Immature natural killer cell (primary cell): ENCODE measurements around the gene FGF14. TPM values are rescaled to one million over a fixed set of nuclear protein-coding genes. Genes with fewer than 3 reads are reported as not detected.

ENCODE experiments used
- DNase-seq, 3 donors: peaks; one replicate each; pipeline ENCODE4 v3.0.0; 2022; ENCODE audit warnings: mixed read lengths in 1 of 3
- H3K27ac Mint-ChIP-seq, 6 donors: one replicate each; pipeline ENCODE4 v1.8.0; 2020; ENCODE audit warnings: mixed read lengths in 6 of 6, mild to moderate bottlenecking in 5 of 6, inconsistent platforms in 4 of 6, moderate library complexity in 3 of 6
- H3K27me3 Mint-ChIP-seq, 3 donors: one replicate each; pipeline ENCODE4 v1.8.0; 2020 to 2021; ENCODE audit warnings: low read depth in 3 of 3, mild to moderate bottlenecking in 3 of 3, mixed read lengths in 3 of 3, moderate library complexity in 3 of 3, inconsistent platforms in 1 of 3
- H3K36me3 Mint-ChIP-seq, 3 donors: one replicate each; pipeline ENCODE4 v1.8.0; 2020; ENCODE audit warnings: mixed read lengths in 3 of 3, inconsistent platforms in 2 of 3, mild to moderate bottlenecking in 2 of 3
- H3K4me1 Mint-ChIP-seq, 2 donors: one replicate each; pipeline ENCODE4 v1.8.0; 2020; ENCODE audit warnings: inconsistent platforms in 2 of 2, mild to moderate bottlenecking in 2 of 2, mixed read lengths in 2 of 2, moderate library complexity in 1 of 2
- H3K4me3 Mint-ChIP-seq, 5 donors: one replicate each; pipeline ENCODE4 v1.8.0; 2020; ENCODE audit warnings: mild to moderate bottlenecking in 5 of 5, mixed read lengths in 5 of 5, inconsistent platforms in 3 of 5, moderate library complexity in 3 of 5
- H3K9me3 Mint-ChIP-seq, 6 donors: one replicate each; pipeline ENCODE4 v1.8.0; 2020; ENCODE audit warnings: mild to moderate bottlenecking in 6 of 6, mixed read lengths in 6 of 6, inconsistent platforms in 4 of 6, moderate library complexity in 3 of 6
- polyA plus RNA-seq, 3 donors: library from polyadenylated mRNA; unstranded; fragments of 300-500 nt; fragmentation: Illumina TruSeq; gene quantifications; one replicate each; pipeline ENCODE4 v1.2.3, GENCODE V29; 2021

The FGF14 gene
- polyA plus RNA-seq, 3 donors from 2014 or later = not detected

DNA sequence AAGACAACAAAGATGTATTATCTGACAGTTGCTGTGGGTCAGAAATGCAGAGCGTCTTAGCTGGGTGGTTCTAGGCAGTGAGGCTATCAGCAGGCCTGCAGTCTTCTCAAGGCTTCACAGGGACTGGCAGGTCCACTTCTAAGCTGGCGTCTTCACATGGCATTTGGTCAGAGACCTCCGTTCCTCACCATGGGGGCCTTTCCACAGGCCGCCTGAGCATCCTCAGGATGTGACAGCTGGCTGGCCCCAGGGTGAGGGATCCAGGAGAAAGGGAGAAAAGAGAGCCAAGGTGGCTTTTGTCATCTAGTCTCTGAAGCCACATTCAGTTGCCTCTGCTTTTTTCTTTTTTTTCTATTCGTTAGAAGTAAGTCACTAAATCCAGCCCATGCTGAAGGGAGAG is 50.3 kb downstream of the FGF14 start:
- Mint-ChIP-seq H3K9me3 (peaks cover 0 to 2% (median 0%) of the 10 kb centered on the region in 6 donors), H3K27ac (no peak overlapping the region)

GRCh38 chr13:102347490-102347889 is 54.4 kb downstream of the FGF14 start:
- DNase-seq = no peak
- Mint-ChIP-seq H3K4me1 (no peaks in the 10 kb centered on the region), H3K9me3 (peaks cover 0 to 6% (median 0%) of the 10 kb centered on the region in 6 donors), H3K4me3 (no peak overlapping the region), H3K27me3 (peaks cover 0 to 2% (median 0%) of the 10 kb centered on the region in 3 donors), H3K36me3 (no peaks in the 10 kb centered on the region), H3K27ac (no peak overlapping the region)

More for the DNA sequence above, 50.3 kb downstream of the FGF14 start:
- no peak for DNase-seq
- H3K4me1 Mint-ChIP-seq = no peaks in the 10 kb centered on the region
- no peaks in the 10 kb centered on the region for H3K36me3 Mint-ChIP-seq
- H3K4me3 Mint-ChIP-seq = no peak overlapping the region
- H3K27me3 Mint-ChIP-seq = peaks cover 0 to 6% (median 1%) of the 10 kb centered on the region in 3 donors

GRCh38 chr13:102346769-102347168 is 55.1 kb downstream of the FGF14 start:
- Mint-ChIP-seq H3K27ac (no peak overlapping the region), H3K9me3 (peaks cover 0 to 6% (median 0%) of the 10 kb centered on the region in 6 donors), H3K4me1 (no peaks in the 10 kb centered on the region), H3K27me3 (peaks cover 0 to 2% (median 0%) of the 10 kb centered on the region in 3 donors), H3K36me3 (no peaks in the 10 kb centered on the region), H3K4me3 (no peak overlapping the region)
- no peak for DNase-seq

GRCh38 chr13:102344410-102344809 is 57.4 kb downstream of the FGF14 start:
- Mint-ChIP-seq H3K36me3 (no peaks in the 10 kb centered on the region), H3K4me3 (no peak overlapping the region)

DNA sequence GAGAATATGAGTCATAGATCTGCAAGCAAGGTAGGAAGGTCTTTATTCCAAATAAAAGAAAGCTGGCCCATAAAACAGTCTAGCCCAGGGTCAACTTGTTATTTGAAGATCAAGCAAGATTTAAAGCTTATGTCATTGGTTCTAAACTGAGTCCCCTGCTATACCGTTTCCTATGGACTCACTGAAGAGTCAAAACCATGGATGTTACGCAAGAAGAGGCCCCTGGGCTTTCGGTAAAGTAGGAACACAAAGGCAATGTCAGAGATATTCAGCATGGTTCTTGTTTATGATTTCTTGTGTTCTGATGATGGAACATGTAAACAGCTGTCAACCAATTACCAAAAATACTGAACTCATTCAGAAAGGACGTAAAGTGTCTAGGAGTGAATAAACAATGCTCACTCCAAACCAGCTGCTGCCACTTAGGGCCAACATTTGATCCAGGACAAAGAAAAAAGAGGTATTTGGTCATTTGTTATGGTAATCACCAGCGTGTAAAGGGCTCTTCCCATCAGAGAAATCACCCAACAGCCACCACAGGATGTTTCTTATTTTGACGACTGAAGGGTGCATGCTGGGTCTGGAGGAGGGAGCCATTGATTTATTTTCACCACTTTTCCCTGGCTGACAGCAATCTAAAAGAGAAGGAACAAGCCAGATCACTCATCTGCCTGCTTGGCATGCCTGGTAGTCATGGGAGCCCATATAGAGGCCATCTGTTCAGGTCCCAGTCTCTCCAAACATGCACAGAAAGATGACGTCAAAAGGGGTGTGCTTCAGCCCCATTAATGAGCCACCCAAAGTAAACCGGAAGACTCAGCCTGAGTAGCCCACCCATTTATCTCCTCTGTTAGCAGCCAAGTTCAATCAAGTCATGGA is 68.3 kb downstream of the FGF14 start:
- H3K27me3 Mint-ChIP-seq = peaks cover 2 to 10% (median 4%) of the 10 kb centered on the region in 3 donors
- no peaks in the 10 kb centered on the region for H3K36me3 Mint-ChIP-seq
- no peak overlapping the region for H3K4me3 Mint-ChIP-seq
- no peak for DNase-seq
- H3K27ac Mint-ChIP-seq = no peak overlapping the region
- H3K4me1 Mint-ChIP-seq = no peaks in the 10 kb centered on the region
- H3K9me3 Mint-ChIP-seq = peaks cover 0 to 3% (median 0%) of the 10 kb centered on the region in 6 donors

More at GRCh38 chr13:102344410-102344809, 57.4 kb downstream of the FGF14 start:
- no peak overlapping the region for H3K27ac Mint-ChIP-seq
- no peaks in the 10 kb centered on the region for H3K4me1 Mint-ChIP-seq
- peaks cover 0 to 12% (median 0%) of the 10 kb centered on the region in 6 donors for H3K9me3 Mint-ChIP-seq
- DNase-seq = no peak
- peaks cover 0 to 2% (median 2%) of the 10 kb centered on the region in 3 donors for H3K27me3 Mint-ChIP-seq

DNA sequence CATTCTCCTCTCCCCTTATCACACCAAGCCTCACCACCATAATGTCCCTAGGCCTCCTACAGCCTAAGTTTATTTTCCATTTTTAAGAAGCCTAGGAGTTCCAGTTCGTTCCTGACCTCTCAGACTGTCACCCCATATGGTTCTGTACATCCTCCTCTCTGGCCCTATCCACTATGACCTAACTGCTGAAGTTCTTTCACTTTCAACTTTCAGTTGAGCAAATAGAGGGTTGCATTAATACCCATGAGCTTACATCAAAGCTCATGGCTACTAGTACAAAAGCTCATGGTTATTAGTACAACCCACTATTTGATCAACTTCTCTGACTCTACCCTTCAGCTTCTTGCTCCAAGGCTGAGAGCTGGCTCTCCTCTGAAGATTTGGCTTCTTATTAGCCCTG is 72.9 kb downstream of the FGF14 start:
- H3K27ac Mint-ChIP-seq = no peak overlapping the region
- H3K36me3 Mint-ChIP-seq = no peaks in the 10 kb centered on the region
- no peak for DNase-seq
- H3K4me1 Mint-ChIP-seq = no peaks in the 10 kb centered on the region
- H3K4me3 Mint-ChIP-seq = no peak overlapping the region
- H3K9me3 Mint-ChIP-seq = peaks cover 0 to 3% (median 0%) of the 10 kb centered on the region in 6 donors
- H3K27me3 Mint-ChIP-seq = peaks cover 0 to 7% (median 6%) of the 10 kb centered on the region in 3 donors

- Mint-ChIP-seq H3K9me3 (peaks cover 0 to 3% (median 0%) of the 10 kb centered on the region in 6 donors), H3K4me1 (no peaks in the 10 kb centered on the region), H3K4me3 (no peak overlapping the region), H3K27ac (no peak overlapping the region), H3K36me3 (no peaks in the 10 kb centered on the region), H3K27me3 (peaks cover 0 to 7% (median 6%) of the 10 kb centered on the region in 3 donors)
- no peak for DNase-seq
Observed at GRCh38 chr13:102327119-102327617, 74.7 kb downstream of the FGF14 start.

GRCh38 chr13:102326381-102327118 is 75.3 kb downstream of the FGF14 start:
- peaks cover 0 to 3% (median 0%) of the 10 kb centered on the region in 6 donors for H3K9me3 Mint-ChIP-seq
- no peak overlapping the region for H3K27ac Mint-ChIP-seq
- H3K27me3 Mint-ChIP-seq = peaks cover 0 to 7% (median 6%) of the 10 kb centered on the region in 3 donors
- no peak overlapping the region for H3K4me3 Mint-ChIP-seq
- DNase-seq = no peak
- no peaks in the 10 kb centered on the region for H3K36me3 Mint-ChIP-seq
- H3K4me1 Mint-ChIP-seq = no peaks in the 10 kb centered on the region

DNA sequence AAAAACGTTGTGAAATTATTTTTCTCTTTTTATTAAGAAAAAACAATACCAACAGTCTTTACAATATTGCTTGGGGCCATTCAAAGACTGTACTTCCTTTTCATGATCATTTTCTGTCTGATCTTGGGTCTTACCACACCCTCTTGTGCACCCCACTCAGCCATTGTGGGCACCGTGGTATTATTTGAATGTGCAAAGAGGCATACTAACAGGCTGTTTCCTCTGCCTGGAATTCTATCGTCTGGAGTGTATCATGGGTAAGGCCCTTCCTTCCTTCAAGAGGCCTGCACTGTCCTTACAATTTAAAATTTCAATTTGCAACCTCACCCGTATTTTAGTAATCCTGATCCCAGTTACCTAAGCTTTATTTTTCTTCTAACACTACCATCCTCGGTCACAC is 76.5 kb downstream of the FGF14 start:
- H3K4me3 Mint-ChIP-seq = no peak overlapping the region
- no peak for DNase-seq
- peaks cover 0 to 6% (median 5%) of the 10 kb centered on the region in 3 donors for H3K27me3 Mint-ChIP-seq
- no peaks in the 10 kb centered on the region for H3K36me3 Mint-ChIP-seq
- H3K9me3 Mint-ChIP-seq = peaks cover 0 to 3% (median 0%) of the 10 kb centered on the region in 6 donors
- no peaks in the 10 kb centered on the region for H3K4me1 Mint-ChIP-seq
- H3K27ac Mint-ChIP-seq = no peak overlapping the region

- Mint-ChIP-seq H3K27ac (no peak overlapping the region), H3K36me3 (no peaks in the 10 kb centered on the region), H3K4me1 (no peaks in the 10 kb centered on the region), H3K4me3 (no peak overlapping the region), H3K9me3 (no peaks in the 10 kb centered on the region), H3K27me3 (peaks cover 0 to 5% (median 3%) of the 10 kb centered on the region in 3 donors)
- DNase-seq = no peak
Observed at GRCh38 chr13:102323505-102323904, 78.3 kb downstream of the FGF14 start.

- Mint-ChIP-seq H3K4me1 (no peaks in the 10 kb centered on the region), H3K27me3 (peaks cover 0 to 5% (median 3%) of the 10 kb centered on the region in 3 donors), H3K27ac (no peak overlapping the region), H3K9me3 (no peaks in the 10 kb centered on the region), H3K36me3 (no peaks in the 10 kb centered on the region), H3K4me3 (no peak overlapping the region)
- no peak for DNase-seq
Observed at GRCh38 chr13:102323012-102323411, 78.8 kb downstream of the FGF14 start.

DNA sequence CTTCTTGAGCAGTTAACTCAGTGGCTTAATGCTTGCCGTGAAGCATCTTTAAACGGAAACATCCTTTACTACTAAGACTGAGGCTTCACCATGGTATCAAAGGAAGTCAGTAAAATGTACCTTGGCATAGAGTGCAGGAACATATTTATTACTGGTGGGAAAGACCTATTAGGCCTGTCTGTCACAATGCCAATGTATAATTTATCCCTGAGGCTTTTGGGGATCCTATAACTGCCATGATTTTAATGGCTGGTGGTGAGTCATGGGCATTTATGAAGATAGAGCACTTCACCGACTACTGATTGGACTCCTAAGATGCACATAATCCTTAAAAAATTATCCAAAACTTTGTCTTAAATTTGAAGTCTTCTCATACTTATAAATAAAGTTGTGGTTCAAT is 79.6 kb downstream of the FGF14 start:
- H3K36me3 Mint-ChIP-seq = no peaks in the 10 kb centered on the region
- H3K27me3 Mint-ChIP-seq = peaks cover 0 to 5% (median 3%) of the 10 kb centered on the region in 3 donors
- no peaks in the 10 kb centered on the region for H3K4me1 Mint-ChIP-seq
- DNase-seq = no peak
- no peak overlapping the region for H3K4me3 Mint-ChIP-seq
- no peak overlapping the region for H3K27ac Mint-ChIP-seq
- H3K9me3 Mint-ChIP-seq = no peaks in the 10 kb centered on the region

DNA sequence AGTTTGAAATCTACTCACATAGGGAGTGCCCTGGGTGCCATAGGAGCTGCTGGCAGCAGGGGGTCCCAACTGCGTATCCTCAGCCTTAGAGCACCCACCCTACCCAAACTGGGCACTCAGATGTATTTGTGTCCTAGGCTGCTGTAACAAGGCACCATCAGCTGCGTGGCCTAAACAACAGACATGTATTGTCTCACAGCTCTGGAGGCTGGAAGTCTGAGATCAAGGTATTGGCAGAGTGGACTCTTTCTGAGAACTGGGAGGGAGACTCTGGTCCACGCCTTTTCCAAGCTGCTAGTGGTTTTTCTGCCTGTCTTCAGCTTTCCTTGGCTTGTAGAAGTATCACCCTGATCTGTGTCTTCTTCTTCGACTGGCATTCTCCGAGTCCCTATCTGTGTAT is 83.6 kb downstream of the FGF14 start:
- DNase-seq = no peak
- Mint-ChIP-seq H3K4me3 (no peak overlapping the region), H3K27me3 (peaks cover 0 to under 1% (median 0%) of the 10 kb centered on the region in 3 donors), H3K36me3 (no peaks in the 10 kb centered on the region), H3K27ac (no peak overlapping the region), H3K9me3 (peaks cover 0 to 2% (median 0%) of the 10 kb centered on the region in 6 donors), H3K4me1 (no peaks in the 10 kb centered on the region)

- H3K4me1 Mint-ChIP-seq = no peaks in the 10 kb centered on the region
- H3K36me3 Mint-ChIP-seq = no peaks in the 10 kb centered on the region
- no peak overlapping the region for H3K27ac Mint-ChIP-seq
- H3K9me3 Mint-ChIP-seq = peaks cover 0 to 2% (median under 1%) of the 10 kb centered on the region in 6 donors
- DNase-seq = no peak
- H3K4me3 Mint-ChIP-seq = no peak overlapping the region
- H3K27me3 Mint-ChIP-seq = peaks cover 0 to 5% (median 0%) of the 10 kb centered on the region in 3 donors
Observed at GRCh38 chr13:102317593-102317992, 84.3 kb downstream of the FGF14 start.
